ENCODE measurements around the gene TTC39B. TPM values are rescaled to one million over a fixed set of nuclear protein-coding genes. Genes with fewer than 3 reads are reported as not detected.

TTC39B gene
- total and polyA plus RNA-seq, 4 donors, result 1.8 to 11.7 (median 2.8) TPM

- Histone ChIP-seq H3K36me3 (ENCODE audit: control insufficient read depth in 4 of 4, insufficient read depth in 3 of 4, low read depth in 1 of 4, low read length in 3 of 4) (no peaks in the 10 kb centered on the region), H3K4me1 (ENCODE audit: control insufficient read depth in 4 of 4, insufficient read depth in 4 of 4, low read length in 3 of 4) (no peaks in the 10 kb centered on the region), H3K27me3 (ENCODE audit: control insufficient read depth in 4 of 4, insufficient read depth in 4 of 4, low read length in 3 of 4) (no peaks in the 10 kb centered on the region), H3K9me3 (ENCODE audit: control insufficient read depth in 4 of 4, low read length in 3 of 4) (no peaks in the 10 kb centered on the region), H3K9ac (ENCODE audit: low read depth in 1 of 2, low read length in 2 of 2) (no peak overlapping the region), H3K27ac (ENCODE audit: low read depth in 1 of 2, low read length in 2 of 2) (no peak overlapping the region), H3K4me3 (ENCODE audit: low read depth in 1 of 3, low read length in 3 of 3) (no peak overlapping the region)
- no peak for TF ChIP-seq JUND (IDR thresholded peaks at IDR 0.05)
- no peak for TF ChIP-seq MAX (IDR thresholded peaks at IDR 0.05)
- no peak for TF ChIP-seq ZBTB33 (IDR thresholded peaks at IDR 0.05)
- no peak for TF ChIP-seq ATF3 (IDR thresholded peaks at IDR 0.05)
- TF ChIP-seq SP1 (IDR thresholded peaks at IDR 0.05), result no peak
- no peak for TF ChIP-seq EGR1 (IDR thresholded peaks at IDR 0.05; ENCODE audit: low read depth in 2 of 2)
- no peak for TF ChIP-seq FOXA1 (IDR thresholded peaks at IDR 0.05)
- TF ChIP-seq TAF1 (conservative IDR thresholded peaks at IDR 0.05), result no peak
- no peak for TF ChIP-seq HNF4A (conservative IDR thresholded peaks at IDR 0.05)
- no peak for TF ChIP-seq FOXA2 (IDR thresholded peaks at IDR 0.05)
- TF ChIP-seq YY1 (IDR thresholded peaks at IDR 0.05), result no peak
- TF ChIP-seq NR2F2 (IDR thresholded peaks at IDR 0.05), result no peak
- no peak for TF ChIP-seq CTCF (IDR thresholded peaks at IDR 0.05; ENCODE audit: low read depth, low read length, missing input control)
- TF ChIP-seq REST (IDR thresholded peaks at IDR 0.05), result no peak
- TF ChIP-seq RAD21 (IDR thresholded peaks at IDR 0.05), result no peak
- no peak for TF ChIP-seq HNF4G (IDR thresholded peaks at IDR 0.05)
- no peak for TF ChIP-seq GABPA (IDR thresholded peaks at IDR 0.05 in 1 of 2, conservative IDR thresholded peaks at IDR 0.05 in 1 of 2)
- TF ChIP-seq RXRA (IDR thresholded peaks at IDR 0.05), result no peak
- WGBS, result 40% methylated on average over 3 of the region's 3 CpGs
- DNase-seq (ENCODE audit: low spot score), result no peak
These were observed 45.3 kb upstream of the TTC39B start for GRCh38 chr9:15352306-15352705.
